HG03521 (cell line): ENCODE data around the gene TDRD3.

ENCODE experiments used
- ATAC-seq: cut with Tn5 transposase; IDR thresholded peaks from one replicate; pipeline ENCODE4 v1.9.1; 2021; ENCODE audit warnings: mild to moderate bottlenecking, moderate library complexity; ENCODE audit not compliant: unreplicated experiment

Gene TDRD3

GRCh38 chr13:60572003-60572798 is 175.2 kb downstream of the TDRD3 start:
- ATAC-seq, result no peak

- ATAC-seq, result no peak
These were observed 175.8 kb downstream of the TDRD3 start for GRCh38 chr13:60572855-60573254.

GRCh38 chr13:60574735-60575134 is 177.7 kb downstream of the TDRD3 start:
- no peak for ATAC-seq

GRCh38 chr13:60575142-60575541 is 178.1 kb downstream of the TDRD3 start:
- no peak for ATAC-seq

GRCh38 chr13:60577761-60578160 is 180.7 kb downstream of the TDRD3 start:
- no peak for ATAC-seq

GRCh38 chr13:60583196-60583888 is 186.3 kb downstream of the TDRD3 start:
- ATAC-seq, result no peak

- ATAC-seq, result no peak
These were observed 187.1 kb downstream of the TDRD3 start for GRCh38 chr13:60583911-60584753.

- ATAC-seq, result no peak
These were observed 188.0 kb downstream of the TDRD3 start for GRCh38 chr13:60584976-60585375.

- ATAC-seq, result no peak
These were observed 194.1 kb downstream of the TDRD3 start for GRCh38 chr13:60590800-60591747.

GRCh38 chr13:60603049-60603448 is 206.0 kb downstream of the TDRD3 start:
- no peak for ATAC-seq

GRCh38 chr13:60604058-60604457 is 207.0 kb downstream of the TDRD3 start:
- no peak for ATAC-seq

- no peak for ATAC-seq
These were observed 211.9 kb downstream of the TDRD3 start for GRCh38 chr13:60608954-60609353.

GRCh38 chr13:60611523-60611922 is 214.5 kb downstream of the TDRD3 start:
- ATAC-seq, result no peak

GRCh38 chr13:60612593-60612992 is 215.6 kb downstream of the TDRD3 start:
- ATAC-seq, result no peak

- ATAC-seq, result no peak
These were observed 216.1 kb downstream of the TDRD3 start for GRCh38 chr13:60613080-60613479.

GRCh38 chr13:60617991-60618733 is 221.1 kb downstream of the TDRD3 start:
- ATAC-seq, result no peak

- no peak for ATAC-seq
These were observed 222.4 kb downstream of the TDRD3 start for GRCh38 chr13:60619461-60619860.

GRCh38 chr13:60620611-60621395 is 223.8 kb downstream of the TDRD3 start:
- no peak for ATAC-seq

- ATAC-seq, result no peak
These were observed 226.1 kb downstream of the TDRD3 start for GRCh38 chr13:60623151-60623550.
